Transverse colon (tissue), 4 donors: ENCODE results near the gene STARD7. TPM values are rescaled to one million over a fixed set of nuclear protein-coding genes. Genes with fewer than 3 reads are reported as not detected.

Experiments used
- DNase-seq: peaks from one replicate; pipeline ENCODE4 v3.0.0-alpha.2; 2019
- H3K27ac ChIP-seq, 4 donors: fragments of 200-600 bp; sonication (generic); 2 replicates each; pipeline ENCODE4 v1.5.1; 2016 to 2018; ENCODE audit warnings: inconsistent platforms in 4 of 4
- H3K27me3 ChIP-seq: fragments of 200-600 bp; sonication (generic); 2 replicates; pipeline ENCODE4 v1.5.1; 2017; ENCODE audit warnings: inconsistent platforms
- H3K36me3 ChIP-seq, 4 donors: fragments of 200-600 bp; sonication (generic); 2 replicates each; pipeline ENCODE4 v1.5.1; 2017 to 2019; ENCODE audit warnings: inconsistent platforms in 4 of 4
- H3K4me1 ChIP-seq, 4 donors: fragments of 200-600 bp; sonication (generic); 2 replicates each; pipeline ENCODE4 v1.5.1; 2017 to 2020; ENCODE audit warnings: inconsistent platforms in 4 of 4
- H3K4me3 ChIP-seq, 4 donors: fragments of 200-600 bp; sonication (generic); 1 replicate in 1 of 4; 2 replicates in 3 of 4; pipeline versions ENCODE4 v1.5.1 to v1.6.1; 2017 to 2019; ENCODE audit warnings: inconsistent platforms in 4 of 4
- H3K9me3 ChIP-seq, 2 donors: fragments of 200-600 bp; sonication (generic); 2 replicates each; pipeline ENCODE4 v1.5.1; 2017 to 2019; ENCODE audit warnings: inconsistent platforms in 2 of 2
- EP300 ChIP-seq: sonication (generic); formaldehyde crosslinking; IDR thresholded peaks from one replicate; pipeline ENCODE4 v1.6.1; 2017; ENCODE audit warnings: antibody characterized with exemption, low read depth
- POLR2A ChIP-seq: fragments of 450-650 bp; IDR thresholded peaks from one replicate; pipeline ENCODE4 v1.6.1; 2016; ENCODE audit warnings: antibody characterized with exemption, mild to moderate bottlenecking, moderate library complexity
- POLR2AphosphoS5 ChIP-seq, 3 donors: sonication (generic); formaldehyde crosslinking; IDR thresholded peaks; one replicate each; pipeline ENCODE4 v1.6.1; 2016; ENCODE audit warnings: antibody characterized with exemption in 3 of 3
- WGBS, 2 donors: methylation state at CpG; one replicate each; pipeline ENCODE4 v1.1.5; 2018; ENCODE audit warnings: low coverage in 1 of 2; 5-methylcytosine and 5-hydroxymethylcytosine counted together
- in situ Hi-C, 4 donors: fragments of 200-750 bp; cut with MboI; loops; one replicate each; pipeline versions ENCODE4 v1.15.0 to v1.15.1; 2017; ENCODE audit warnings: low sequenced_read_pairs in 3 of 4, low pct_ligation_motif_present in 1 of 4, low pct_unique_long_range_greater_than_20kb in 1 of 4
- intact Hi-C: fragments of 100-400 bp; cut with DNase I; formaldehyde crosslinking; loops from one replicate; pipeline ENCODE4 v1.15.1; 2023; ENCODE audit warnings: low total_unique reads
- total RNA-seq, 4 donors: library from RNA; depleted of rRNA; stranded (reverse); fragments of >200 nt; gene quantifications; one replicate each; pipeline ENCODE4 v1.1.0, GENCODE V29; 2016
- TF ChIP-seq, protein P1 (sequence below), 5 experiments: fragments of 200-600 bp in 3 of 5; fragments of 450-650 bp in 2 of 5; sonication (generic) in 3 of 5; IDR thresholded peaks; 1 replicate in 2 of 5; 2 replicates in 3 of 5; pipeline ENCODE4 v1.5.1; 2016 to 2017; ENCODE audit warnings: antibody characterized with exemption in 5 of 5, inconsistent platforms in 3 of 5, mild to moderate bottlenecking in 2 of 5, moderate library complexity in 1 of 5

STARD7 gene
- total RNA-seq, 4 donors from 2014 or later = 74.1 to 155 (median 139) TPM

DNA sequence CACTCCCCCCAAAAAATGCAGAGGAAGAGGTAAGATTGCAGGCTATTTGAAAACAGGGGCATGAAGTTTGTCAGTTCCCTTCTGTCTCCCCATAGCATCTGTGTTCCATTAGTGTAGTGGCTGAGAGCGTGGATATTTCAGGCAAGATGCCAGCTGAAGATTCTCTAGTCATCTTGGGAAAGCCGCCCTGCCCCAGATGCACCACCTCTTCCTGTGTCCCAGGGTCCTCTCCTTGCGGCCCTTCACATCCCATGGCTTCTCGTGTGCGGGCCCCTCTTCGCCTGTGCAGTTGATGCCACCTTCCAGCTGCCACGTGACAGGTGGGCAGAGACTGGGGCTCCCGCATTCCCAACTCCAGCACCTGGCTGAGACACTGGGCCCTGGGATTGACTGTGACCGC is 41.0 kb upstream of the STARD7 start:
- H3K4me3 ChIP-seq = no peak overlapping the region
- H3K27me3 ChIP-seq = no peaks in the 10 kb centered on the region
- intact Hi-C loops (no loop called here), in situ Hi-C loops (loop anchor here in 1 of 4 donors (25.0 kb wide), 1 partner anchor 237 kb away; no protein-coding TSS in a partner anchor)
- no peak overlapping the region for H3K27ac ChIP-seq
- H3K4me1 ChIP-seq = peaks cover 0 to 5% (median 0%) of the 10 kb centered on the region in 4 donors
- 87% methylated on average over 9 of the region's 9 CpGs; no CpG with 5 or more reads in 1 of the 2 donors for WGBS, 2 donors
- TF ChIP-seq, protein P1, sequence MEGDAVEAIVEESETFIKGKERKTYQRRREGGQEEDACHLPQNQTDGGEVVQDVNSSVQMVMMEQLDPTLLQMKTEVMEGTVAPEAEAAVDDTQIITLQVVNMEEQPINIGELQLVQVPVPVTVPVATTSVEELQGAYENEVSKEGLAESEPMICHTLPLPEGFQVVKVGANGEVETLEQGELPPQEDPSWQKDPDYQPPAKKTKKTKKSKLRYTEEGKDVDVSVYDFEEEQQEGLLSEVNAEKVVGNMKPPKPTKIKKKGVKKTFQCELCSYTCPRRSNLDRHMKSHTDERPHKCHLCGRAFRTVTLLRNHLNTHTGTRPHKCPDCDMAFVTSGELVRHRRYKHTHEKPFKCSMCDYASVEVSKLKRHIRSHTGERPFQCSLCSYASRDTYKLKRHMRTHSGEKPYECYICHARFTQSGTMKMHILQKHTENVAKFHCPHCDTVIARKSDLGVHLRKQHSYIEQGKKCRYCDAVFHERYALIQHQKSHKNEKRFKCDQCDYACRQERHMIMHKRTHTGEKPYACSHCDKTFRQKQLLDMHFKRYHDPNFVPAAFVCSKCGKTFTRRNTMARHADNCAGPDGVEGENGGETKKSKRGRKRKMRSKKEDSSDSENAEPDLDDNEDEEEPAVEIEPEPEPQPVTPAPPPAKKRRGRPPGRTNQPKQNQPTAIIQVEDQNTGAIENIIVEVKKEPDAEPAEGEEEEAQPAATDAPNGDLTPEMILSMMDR (IDR thresholded peaks at IDR 0.05) = no peak
- TF ChIP-seq POLR2AphosphoS5 (IDR thresholded peaks at IDR 0.05) (no peak), POLR2A (no peak), EP300 (no peak)
- H3K36me3 ChIP-seq = peaks cover 0 to 26% (median 9%) of the 10 kb centered on the region in 4 donors
- H3K9me3 ChIP-seq = no peaks in the 10 kb centered on the region
- DNase-seq = no peak

DNA sequence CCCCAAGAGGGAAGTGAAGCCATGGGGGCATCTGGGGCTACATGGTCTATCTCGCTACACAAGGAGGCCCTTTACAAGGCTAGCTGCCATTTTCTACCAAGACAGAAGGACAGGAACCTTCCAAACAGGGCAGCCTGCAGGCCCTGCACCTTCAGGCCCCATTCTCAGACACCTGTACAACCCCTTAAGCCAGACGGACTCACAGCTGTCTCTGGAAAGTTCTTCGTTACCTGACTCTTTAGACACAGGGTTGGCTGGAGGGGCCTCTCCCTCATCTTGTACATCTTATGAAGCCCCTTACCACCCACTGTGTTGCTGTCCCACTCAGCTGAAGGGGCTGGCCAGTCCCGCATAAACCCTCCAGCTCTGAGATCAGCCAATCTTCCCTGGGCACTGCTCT is 40.0 kb upstream of the STARD7 start:
- no peaks in the 10 kb centered on the region for H3K9me3 ChIP-seq
- 91 to 100% methylated on average over 1 to 4 of the region's 4 CpGs for WGBS, 2 donors
- no peak for DNase-seq
- TF ChIP-seq POLR2A = no peak
- no peak for TF ChIP-seq EP300
- TF ChIP-seq, protein P1 (IDR thresholded peaks at IDR 0.05) = no peak
- no peak for TF ChIP-seq POLR2AphosphoS5 (IDR thresholded peaks at IDR 0.05)
- peaks cover 0 to 5% (median 0%) of the 10 kb centered on the region in 4 donors for H3K4me1 ChIP-seq
- no peak overlapping the region for H3K27ac ChIP-seq
- no peak overlapping the region for H3K4me3 ChIP-seq
- H3K27me3 ChIP-seq = no peaks in the 10 kb centered on the region
- in situ Hi-C loops (no loop called here), intact Hi-C loops (no loop called here)
- H3K36me3 ChIP-seq = peaks cover 0 to 20% (median 4%) of the 10 kb centered on the region in 4 donors

DNA sequence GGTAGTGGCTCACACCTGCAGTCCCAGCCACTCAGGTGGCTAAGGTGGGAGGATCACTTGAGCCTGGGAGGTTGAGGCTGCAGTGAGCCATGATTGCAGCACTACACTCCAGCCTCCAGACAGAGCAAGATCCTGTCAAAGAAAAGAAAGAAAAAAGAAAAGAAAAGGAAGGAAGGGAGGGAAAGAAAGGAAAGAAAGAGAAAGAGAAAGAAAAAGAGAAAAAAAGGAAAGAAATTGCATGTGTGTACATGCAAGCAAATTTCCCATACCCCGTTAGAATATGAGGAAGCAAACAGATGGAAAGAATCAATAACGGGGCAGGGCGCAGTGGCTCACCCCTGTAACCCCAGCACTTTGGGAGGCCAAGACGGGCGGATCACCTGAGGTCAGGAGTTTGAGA is 39.3 kb upstream of the STARD7 start:
- DNase-seq = no peak
- intact Hi-C loops = no loop called here
- no peak overlapping the region for H3K4me3 ChIP-seq
- in situ Hi-C loops = no loop called here
- 75 to 83% methylated on average over 2 to 5 of the region's 5 CpGs for WGBS, 2 donors
- peaks cover 0 to 14% (median under 1%) of the 10 kb centered on the region in 4 donors for H3K36me3 ChIP-seq
- no peak for TF ChIP-seq POLR2AphosphoS5 (IDR thresholded peaks at IDR 0.05)
- no peak for TF ChIP-seq EP300
- TF ChIP-seq POLR2A = no peak
- TF ChIP-seq, protein P1 (IDR thresholded peaks at IDR 0.05) = no peak
- H3K4me1 ChIP-seq = peaks cover 0 to 5% (median 0%) of the 10 kb centered on the region in 4 donors
- H3K27me3 ChIP-seq = no peaks in the 10 kb centered on the region
- H3K9me3 ChIP-seq = no peaks in the 10 kb centered on the region
- H3K27ac ChIP-seq = no peak overlapping the region

DNA sequence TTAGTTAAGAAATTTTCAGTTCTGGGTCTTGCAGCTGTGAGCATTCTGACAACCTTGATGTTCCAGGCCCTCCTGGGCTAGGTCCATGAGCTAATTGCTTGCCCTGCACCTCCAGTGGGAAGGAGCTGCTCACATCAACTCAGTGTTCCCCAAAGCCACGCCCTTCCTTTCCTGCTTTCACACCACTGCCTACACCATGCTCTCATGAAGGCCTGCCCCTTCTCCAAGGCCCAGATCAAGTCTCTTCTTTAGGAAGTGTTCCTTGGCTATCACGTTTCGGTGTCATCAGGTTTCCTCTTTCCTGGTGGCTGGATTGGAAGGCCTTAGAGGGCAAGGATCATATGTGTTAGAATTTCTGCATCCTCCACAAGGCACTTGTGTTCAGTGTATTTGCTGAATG is 38.4 kb upstream of the STARD7 start:
- H3K4me1 ChIP-seq = peaks cover 0 to 6% (median 0%) of the 10 kb centered on the region in 4 donors
- TF ChIP-seq, protein P1 (IDR thresholded peaks at IDR 0.05) = no peak
- TF ChIP-seq POLR2A (no peak), EP300 (no peak), POLR2AphosphoS5 (IDR thresholded peaks at IDR 0.05) (no peak)
- peaks cover 0 to 5% (median 0%) of the 10 kb centered on the region in 4 donors for H3K36me3 ChIP-seq
- H3K9me3 ChIP-seq = no peaks in the 10 kb centered on the region
- in situ Hi-C loops (no loop called here), intact Hi-C loops (no loop called here)
- WGBS, 2 donors = 90% methylated on average over 3 of the region's 3 CpGs; no CpG with 5 or more reads in 1 of the 2 donors
- H3K27ac ChIP-seq = no peak overlapping the region
- no peak for DNase-seq
- no peak overlapping the region for H3K4me3 ChIP-seq
- no peaks in the 10 kb centered on the region for H3K27me3 ChIP-seq
